Activated naive CD4-positive, alpha-beta T cell treated with anti-CD3 and anti-CD28 coated beads, Interleukin-2, amount 10 ng/mL, durations not matched to agents 7 days and 5 days (primary cell): ENCODE results near the gene C20orf144.
"Not testable (repeated sequence)": the region's sequence is repeated elsewhere in the genome, so short reads cannot be mapped to it uniquely, and the experiment has no call there.

Experiments
- CTCF ChIA-PET: fragments of 350-600 bp; sonication (Branson Sonifier 250); formaldehyde crosslinking; loops from one replicate; lab custom pipeline; 2021; ENCODE audit warnings: antibody characterized with exemption; lab: Charles Lee
- DNase-seq: peaks from one replicate; pipeline ENCODE4 v3.0.0-alpha.2; 2020
- H3K27ac Mint-ChIP-seq: one replicate; pipeline ENCODE4 v1.8.0; 2021; ENCODE audit warnings: mild to moderate bottlenecking, moderate library complexity, mixed read lengths
- H3K27me3 Mint-ChIP-seq: one replicate; pipeline ENCODE4 v1.8.0; 2021; ENCODE audit warnings: mild to moderate bottlenecking, mixed read lengths
- H3K36me3 Mint-ChIP-seq: one replicate; pipeline ENCODE4 v1.8.0; 2021; ENCODE audit warnings: mixed read lengths
- H3K4me1 Mint-ChIP-seq: one replicate; pipeline ENCODE4 v1.8.0; 2021; ENCODE audit warnings: mixed read lengths
- H3K4me3 Mint-ChIP-seq: one replicate; pipeline ENCODE4 v1.8.0; 2021; ENCODE audit warnings: mild to moderate bottlenecking, moderate library complexity, mixed read lengths
- H3K9me3 Mint-ChIP-seq: one replicate; pipeline ENCODE4 v1.8.0; 2021; ENCODE audit warnings: mixed read lengths

C20orf144 gene

GRCh38 chr20:33694639-33695012 is 32.5 kb downstream of the C20orf144 start:
- CTCF ChIA-PET: no interaction called here
- Mint-ChIP-seq H3K27me3 (peaks cover 10% of the 10 kb centered on the region), H3K27ac (peak overlapping the region; percentile 70), H3K36me3 (peaks cover 2% of the 10 kb centered on the region), H3K4me3 (no peak overlapping the region), H3K9me3 (peaks cover 2% of the 10 kb centered on the region), H3K4me1 (peaks cover 26% of the 10 kb centered on the region)
- DNase-seq: no peak

- CTCF ChIA-PET: no interaction called here
- DNase-seq: no peak
- H3K27me3 Mint-ChIP-seq: peaks cover 10% of the 10 kb centered on the region
- H3K27ac Mint-ChIP-seq: no peak overlapping the region
- H3K9me3 Mint-ChIP-seq: peaks cover 5% of the 10 kb centered on the region
- peaks cover 2% of the 10 kb centered on the region for H3K36me3 Mint-ChIP-seq
- peaks cover 8% of the 10 kb centered on the region for H3K4me1 Mint-ChIP-seq
- H3K4me3 Mint-ChIP-seq: no peak overlapping the region
These were observed 34.3 kb downstream of the C20orf144 start for GRCh38 chr20:33696448-33696847.

GRCh38 chr20:33697129-33697528 is 35.0 kb downstream of the C20orf144 start:
- Mint-ChIP-seq H3K4me1 (peaks cover 3% of the 10 kb centered on the region), H3K9me3 (peaks cover 7% of the 10 kb centered on the region), H3K27ac (no peak overlapping the region), H3K36me3 (peaks cover 4% of the 10 kb centered on the region), H3K27me3 (peaks cover 10% of the 10 kb centered on the region), H3K4me3 (no peak overlapping the region)
- CTCF ChIA-PET: no interaction called here
- no peak for DNase-seq

- H3K4me1 Mint-ChIP-seq, H3K36me3 Mint-ChIP-seq, DNase-seq, H3K27ac Mint-ChIP-seq, H3K9me3 Mint-ChIP-seq, CTCF ChIA-PET, H3K27me3 Mint-ChIP-seq, H3K4me3 Mint-ChIP-seq: not testable (repeated sequence)
These were observed 36.8 kb downstream of the C20orf144 start for GRCh38 chr20:33698966-33699365.

- H3K9me3 Mint-ChIP-seq, H3K36me3 Mint-ChIP-seq, H3K27me3 Mint-ChIP-seq, H3K4me3 Mint-ChIP-seq, H3K27ac Mint-ChIP-seq, CTCF ChIA-PET, H3K4me1 Mint-ChIP-seq, DNase-seq: not testable (repeated sequence)
These were observed 38.7 kb downstream of the C20orf144 start for GRCh38 chr20:33700696-33701441.

- Mint-ChIP-seq H3K27me3 (peaks cover 9% of the 10 kb centered on the region), H3K36me3 (peaks cover 8% of the 10 kb centered on the region)
- CTCF ChIA-PET: no interaction called here
These were observed 39.7 kb downstream of the C20orf144 start for GRCh38 chr20:33701629-33702450.

GRCh38 chr20:33702861-33703260 is 40.7 kb downstream of the C20orf144 start:
- H3K4me1 Mint-ChIP-seq: no peaks in the 10 kb centered on the region
- no peak for DNase-seq
- H3K9me3 Mint-ChIP-seq: peaks cover 7% of the 10 kb centered on the region
- no peak overlapping the region for H3K27ac Mint-ChIP-seq
- CTCF ChIA-PET: no interaction called here
- peaks cover 16% of the 10 kb centered on the region for H3K36me3 Mint-ChIP-seq
- peaks cover 3% of the 10 kb centered on the region for H3K27me3 Mint-ChIP-seq
- no peak overlapping the region for H3K4me3 Mint-ChIP-seq

More at GRCh38 chr20:33701629-33702450, 39.7 kb downstream of the C20orf144 start:
- H3K9me3 Mint-ChIP-seq: peaks cover 7% of the 10 kb centered on the region
- H3K27ac Mint-ChIP-seq: no peak overlapping the region
- no peak for DNase-seq
- H3K4me3 Mint-ChIP-seq: no peak overlapping the region
- no peaks in the 10 kb centered on the region for H3K4me1 Mint-ChIP-seq

GRCh38 chr20:33703498-33704137 is 41.5 kb downstream of the C20orf144 start:
- H3K9me3 Mint-ChIP-seq: peaks cover 5% of the 10 kb centered on the region
- no peaks in the 10 kb centered on the region for H3K4me1 Mint-ChIP-seq
- H3K36me3 Mint-ChIP-seq: peaks cover 14% of the 10 kb centered on the region
- H3K27me3 Mint-ChIP-seq: no peaks in the 10 kb centered on the region
- H3K4me3 Mint-ChIP-seq: no peak overlapping the region
- peak overlapping the region; percentile 62 for H3K27ac Mint-ChIP-seq
- CTCF ChIA-PET: no interaction called here
- no peak for DNase-seq

GRCh38 chr20:33704197-33704924 is 42.2 kb downstream of the C20orf144 start:
- Mint-ChIP-seq H3K4me3 (no peak overlapping the region), H3K4me1 (peaks cover 4% of the 10 kb centered on the region)
- CTCF ChIA-PET: no interaction called here

GRCh38 chr20:33707668-33708067 is 45.5 kb downstream of the C20orf144 start:
- CTCF ChIA-PET: no interaction called here
- H3K4me1 Mint-ChIP-seq: peaks cover 23% of the 10 kb centered on the region
- H3K36me3 Mint-ChIP-seq: peaks cover 32% of the 10 kb centered on the region

More at GRCh38 chr20:33704197-33704924, 42.2 kb downstream of the C20orf144 start:
- no peak overlapping the region for H3K27ac Mint-ChIP-seq
- H3K27me3 Mint-ChIP-seq: no peaks in the 10 kb centered on the region
- peaks cover 5% of the 10 kb centered on the region for H3K9me3 Mint-ChIP-seq
- H3K36me3 Mint-ChIP-seq: peaks cover 14% of the 10 kb centered on the region
- no peak for DNase-seq

GRCh38 chr20:33709398-33709797 is 47.3 kb downstream of the C20orf144 start:
- Mint-ChIP-seq H3K36me3 (peaks cover 44% of the 10 kb centered on the region), H3K27ac (no peak overlapping the region)
- CTCF ChIA-PET: no interaction called here

More at GRCh38 chr20:33707668-33708067, 45.5 kb downstream of the C20orf144 start:
- Mint-ChIP-seq H3K27ac (no peak overlapping the region), H3K27me3 (no peaks in the 10 kb centered on the region), H3K4me3 (no peak overlapping the region), H3K9me3 (no peaks in the 10 kb centered on the region)
- DNase-seq: no peak

GRCh38 chr20:33709905-33710541 is 47.9 kb downstream of the C20orf144 start:
- CTCF ChIA-PET: no interaction called here

More at GRCh38 chr20:33709398-33709797, 47.3 kb downstream of the C20orf144 start:
- no peaks in the 10 kb centered on the region for H3K27me3 Mint-ChIP-seq
- no peak overlapping the region for H3K4me3 Mint-ChIP-seq
- DNase-seq: no peak
- peaks cover 23% of the 10 kb centered on the region for H3K4me1 Mint-ChIP-seq
- no peaks in the 10 kb centered on the region for H3K9me3 Mint-ChIP-seq

GRCh38 chr20:33710681-33711445 is 48.7 kb downstream of the C20orf144 start:
- peaks cover 23% of the 10 kb centered on the region for H3K4me1 Mint-ChIP-seq
- CTCF ChIA-PET: no interaction called here
- no peaks in the 10 kb centered on the region for H3K27me3 Mint-ChIP-seq
- no peaks in the 10 kb centered on the region for H3K9me3 Mint-ChIP-seq
- H3K27ac Mint-ChIP-seq: peak overlapping the region; percentile 69
- no peak overlapping the region for H3K4me3 Mint-ChIP-seq
- H3K36me3 Mint-ChIP-seq: peaks cover 44% of the 10 kb centered on the region
- DNase-seq: no peak

More at GRCh38 chr20:33709905-33710541, 47.9 kb downstream of the C20orf144 start:
- H3K4me1 Mint-ChIP-seq: peaks cover 23% of the 10 kb centered on the region
- H3K27me3 Mint-ChIP-seq: no peaks in the 10 kb centered on the region
- no peak overlapping the region for H3K4me3 Mint-ChIP-seq
- peak overlapping the region; percentile 38 for H3K27ac Mint-ChIP-seq
- peaks cover 46% of the 10 kb centered on the region for H3K36me3 Mint-ChIP-seq
- DNase-seq: no peak
- H3K9me3 Mint-ChIP-seq: no peaks in the 10 kb centered on the region
